ENCODE results near the gene LUC7L2.
"Not testable (repeated sequence)": the region's sequence is repeated elsewhere in the genome, so short reads cannot be mapped to it uniquely, and the experiment has no call there.

Gene LUC7L2

DNA sequence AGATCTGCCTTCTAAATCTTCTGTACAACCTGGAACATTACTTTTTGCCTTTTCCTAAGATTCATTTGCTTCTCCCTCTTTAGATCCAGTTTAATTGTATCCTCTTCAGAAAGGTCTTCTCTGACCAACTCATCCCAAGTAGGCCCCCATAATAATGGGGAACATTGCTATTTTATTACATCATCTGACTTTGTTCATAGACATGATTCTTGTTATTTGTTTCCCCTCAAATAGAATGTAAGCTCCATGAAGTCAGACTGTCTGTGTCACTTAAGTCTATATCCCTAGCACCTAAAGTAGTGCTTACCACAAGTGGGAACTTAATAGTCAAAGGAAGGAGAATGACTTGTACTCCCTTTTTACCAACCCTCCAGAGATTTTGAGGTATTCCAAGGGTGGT is 37.5 kb downstream of the LUC7L2 start:
- CTCF ChIA-PET = no interaction called here
- no peak for DNase-seq (ENCODE audit: low spot score)
- H3K27ac ChIP-seq = no peak overlapping the region
- POLR2A ChIA-PET (ENCODE audit: low non-redundant PET) = no interaction called here
- TF ChIP-seq, protein P1, sequence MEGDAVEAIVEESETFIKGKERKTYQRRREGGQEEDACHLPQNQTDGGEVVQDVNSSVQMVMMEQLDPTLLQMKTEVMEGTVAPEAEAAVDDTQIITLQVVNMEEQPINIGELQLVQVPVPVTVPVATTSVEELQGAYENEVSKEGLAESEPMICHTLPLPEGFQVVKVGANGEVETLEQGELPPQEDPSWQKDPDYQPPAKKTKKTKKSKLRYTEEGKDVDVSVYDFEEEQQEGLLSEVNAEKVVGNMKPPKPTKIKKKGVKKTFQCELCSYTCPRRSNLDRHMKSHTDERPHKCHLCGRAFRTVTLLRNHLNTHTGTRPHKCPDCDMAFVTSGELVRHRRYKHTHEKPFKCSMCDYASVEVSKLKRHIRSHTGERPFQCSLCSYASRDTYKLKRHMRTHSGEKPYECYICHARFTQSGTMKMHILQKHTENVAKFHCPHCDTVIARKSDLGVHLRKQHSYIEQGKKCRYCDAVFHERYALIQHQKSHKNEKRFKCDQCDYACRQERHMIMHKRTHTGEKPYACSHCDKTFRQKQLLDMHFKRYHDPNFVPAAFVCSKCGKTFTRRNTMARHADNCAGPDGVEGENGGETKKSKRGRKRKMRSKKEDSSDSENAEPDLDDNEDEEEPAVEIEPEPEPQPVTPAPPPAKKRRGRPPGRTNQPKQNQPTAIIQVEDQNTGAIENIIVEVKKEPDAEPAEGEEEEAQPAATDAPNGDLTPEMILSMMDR (conservative IDR thresholded peaks at IDR 0.05; ENCODE audit: low read depth) = no peak

DNA sequence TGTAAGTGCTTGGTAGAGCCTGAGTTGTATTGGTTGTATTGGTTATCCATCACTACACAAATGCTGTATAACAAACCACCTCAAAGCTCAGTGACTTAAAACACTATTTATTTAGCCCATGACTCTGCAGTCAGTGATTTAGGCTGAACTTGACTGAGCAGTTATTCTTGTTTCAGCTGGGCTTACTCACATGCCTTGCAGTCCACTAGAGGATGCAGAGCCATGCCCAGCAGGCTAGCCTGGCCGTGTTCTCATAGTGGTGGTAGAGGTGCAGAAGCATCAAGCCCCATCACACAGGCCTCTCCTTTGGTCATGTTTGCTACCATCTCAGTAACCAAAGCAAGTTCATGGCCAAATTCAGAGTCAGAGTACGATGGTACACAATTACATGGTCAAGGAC is 43.9 kb downstream of the LUC7L2 start:
- TF ChIP-seq, protein P1 (conservative IDR thresholded peaks at IDR 0.05; ENCODE audit: low read depth) = no peak
- no peak for DNase-seq (ENCODE audit: low spot score)
- no peak overlapping the region for H3K27ac ChIP-seq
- POLR2A ChIA-PET (ENCODE audit: low non-redundant PET) = no interaction called here
- CTCF ChIA-PET = no interaction called here

DNA sequence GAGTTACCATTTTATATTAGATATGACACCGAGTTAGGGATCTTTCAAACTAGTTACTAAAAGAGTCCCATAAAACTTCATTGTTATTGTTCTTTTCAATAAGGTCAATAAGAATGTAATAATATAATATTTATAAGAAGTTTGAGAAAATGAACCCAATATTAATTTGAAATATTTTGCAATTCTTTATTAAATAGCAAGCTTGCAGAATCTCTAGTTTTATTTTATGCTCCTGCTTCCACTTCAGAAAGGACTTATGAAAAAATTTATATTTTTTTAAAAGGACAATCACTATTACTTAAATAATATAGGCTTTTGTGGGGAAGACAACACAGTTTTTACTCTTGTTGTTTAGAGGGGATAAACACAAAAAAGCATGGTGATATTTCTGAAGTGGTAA is 47.9 kb downstream of the LUC7L2 start:
- no peak overlapping the region for H3K27ac ChIP-seq
- POLR2A ChIA-PET (ENCODE audit: low non-redundant PET) = no interaction called here
- TF ChIP-seq, protein P1 (conservative IDR thresholded peaks at IDR 0.05; ENCODE audit: low read depth) = no peak
- CTCF ChIA-PET = no interaction called here
- DNase-seq (ENCODE audit: low spot score) = no peak

DNA sequence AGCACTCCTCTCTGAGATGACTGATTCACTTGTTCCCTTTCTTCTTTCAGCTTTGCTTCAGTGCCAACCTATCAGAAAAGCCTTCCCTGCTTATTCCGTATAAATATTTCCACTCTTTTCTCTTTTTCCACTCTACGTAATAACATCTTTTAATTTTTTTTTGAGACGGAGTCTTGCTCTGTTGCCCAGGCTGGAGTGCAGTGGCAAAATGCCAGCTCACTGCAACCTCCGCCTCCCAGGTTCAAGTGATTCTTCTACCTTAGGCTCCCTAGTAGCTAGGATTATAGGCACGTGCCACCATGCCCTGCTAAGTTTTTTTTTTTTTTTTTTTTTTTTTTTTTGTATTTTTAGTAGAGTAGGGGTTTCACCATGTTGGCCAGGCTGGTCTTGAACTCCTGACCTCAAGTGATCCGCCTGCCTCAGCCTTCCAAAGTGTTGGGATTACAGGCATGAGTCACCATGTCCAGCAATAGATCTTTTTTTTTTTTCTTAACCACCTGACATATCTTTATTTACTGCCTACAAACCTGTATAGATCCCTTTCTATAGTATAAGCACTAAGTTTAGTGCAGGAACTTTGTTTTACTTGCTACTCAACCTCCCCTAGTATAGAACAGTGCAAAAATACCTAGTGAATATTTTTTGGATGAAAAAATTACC is 55.2 kb downstream of the LUC7L2 start:
- CTCF ChIA-PET; POLR2A ChIA-PET (ENCODE audit: low non-redundant PET); DNase-seq (ENCODE audit: low spot score); H3K27ac ChIP-seq: not testable (repeated sequence)

DNA sequence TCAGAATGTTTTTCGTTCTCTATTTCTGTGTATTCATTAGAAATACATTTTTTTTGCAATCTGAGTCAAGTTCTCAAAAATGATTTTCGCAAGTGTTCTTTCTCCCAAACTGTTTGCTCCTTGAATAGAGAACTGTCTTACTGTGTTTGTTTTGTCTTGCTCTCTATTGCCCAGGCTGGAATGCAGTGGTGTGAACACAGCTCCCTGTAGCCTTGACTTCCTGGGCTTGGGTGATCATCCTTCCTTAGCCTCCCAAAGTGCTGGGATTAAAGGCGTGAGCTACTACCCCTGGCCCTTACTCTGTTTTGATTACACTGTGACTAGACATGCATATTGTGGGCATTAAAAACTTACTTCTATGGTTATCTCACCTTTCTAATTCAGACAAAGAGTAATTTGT is 56.7 kb downstream of the LUC7L2 start:
- no peak for DNase-seq (ENCODE audit: low spot score)
- no peak overlapping the region for H3K27ac ChIP-seq
- TF ChIP-seq, protein P1 (conservative IDR thresholded peaks at IDR 0.05; ENCODE audit: low read depth) = no peak
- POLR2A ChIA-PET (ENCODE audit: low non-redundant PET) = no interaction called here
- CTCF ChIA-PET = interaction anchor here (0.6 kb wide), 1 partner anchor 283 kb away, joined by 3 read pairs; no protein-coding TSS in a partner anchor

DNA sequence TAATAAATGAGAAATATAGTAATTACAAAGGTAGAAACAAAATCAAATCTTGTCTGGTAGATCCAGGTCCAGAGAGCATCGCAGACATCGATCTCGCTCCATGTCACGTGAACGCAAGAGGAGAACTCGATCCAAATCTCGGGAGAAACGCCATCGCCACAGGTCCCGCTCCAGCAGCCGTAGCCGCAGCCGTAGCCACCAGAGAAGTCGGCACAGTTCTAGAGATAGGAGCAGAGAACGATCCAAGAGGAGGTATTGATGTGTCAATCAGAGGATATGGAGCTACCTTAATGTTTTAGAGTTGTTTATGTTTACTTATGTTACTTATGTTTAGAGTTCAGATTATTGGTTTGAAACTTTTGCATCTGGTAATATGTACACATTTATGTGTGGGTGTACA is 57.8 kb downstream of the LUC7L2 start:
- ChIA-PET POLR2A (ENCODE audit: low non-redundant PET) (no interaction called here), CTCF (no interaction called here)
- no peak overlapping the region for H3K27ac ChIP-seq
- TF ChIP-seq, protein P1 (conservative IDR thresholded peaks at IDR 0.05; ENCODE audit: low read depth) = no peak
- DNase-seq (ENCODE audit: low spot score) = no peak

DNA sequence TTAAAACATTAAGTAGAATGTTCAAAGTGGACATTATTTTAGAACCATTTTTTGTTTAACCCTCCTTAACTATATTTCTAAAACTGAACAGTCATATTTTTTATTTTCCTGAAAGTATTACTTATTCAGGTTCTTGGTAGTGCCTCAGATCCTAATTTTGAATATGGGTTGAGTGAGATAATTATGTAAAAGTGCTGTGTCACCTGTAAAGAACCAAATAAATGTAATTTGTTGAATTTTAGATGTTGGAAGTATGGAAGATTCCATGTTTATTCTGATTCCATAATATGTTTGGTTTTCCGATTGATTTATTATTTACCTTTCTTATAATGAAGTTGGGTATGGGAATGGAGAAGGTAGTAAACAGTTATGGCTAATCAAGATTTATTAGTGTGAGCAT is 61.4 kb downstream of the LUC7L2 start:
- TF ChIP-seq, protein P1 (conservative IDR thresholded peaks at IDR 0.05; ENCODE audit: low read depth) = no peak
- ChIA-PET POLR2A (ENCODE audit: low non-redundant PET) (no interaction called here), CTCF (no interaction called here)

More for the DNA sequence above, 61.4 kb downstream of the LUC7L2 start:
- no peak overlapping the region for H3K27ac ChIP-seq
- no peak for DNase-seq (ENCODE audit: low spot score)

Data from RWPE1 (cell line).